HG03520 (cell line): Measurements from ENCODE around the gene MPPED1.

Experiments
- ATAC-seq: cut with Tn5 transposase; IDR thresholded peaks from one replicate; pipeline ENCODE4 v1.9.1; 2021; ENCODE audit warnings: mild to moderate bottlenecking, moderate library complexity; ENCODE audit not compliant: unreplicated experiment

Gene MPPED1

GRCh38 chr22:43391306-43391705 is 20.5 kb upstream of the MPPED1 start:
- ATAC-seq: no peak

- no peak for ATAC-seq
Observed at GRCh38 chr22:43392385-43392989, 19.3 kb upstream of the MPPED1 start.

GRCh38 chr22:43393132-43393843 is 18.5 kb upstream of the MPPED1 start:
- no peak for ATAC-seq

GRCh38 chr22:43393844-43394474 is 17.9 kb upstream of the MPPED1 start:
- ATAC-seq: no peak

- ATAC-seq: no peak
Observed at GRCh38 chr22:43395086-43395695, 16.6 kb upstream of the MPPED1 start.

GRCh38 chr22:43396321-43396933 is 15.4 kb upstream of the MPPED1 start:
- no peak for ATAC-seq

- no peak for ATAC-seq
Observed at GRCh38 chr22:43396934-43397457, 14.8 kb upstream of the MPPED1 start.

GRCh38 chr22:43397766-43398165 is 14.0 kb upstream of the MPPED1 start:
- ATAC-seq: no peak

- no peak for ATAC-seq
Observed at GRCh38 chr22:43398246-43398645, 13.6 kb upstream of the MPPED1 start.

- ATAC-seq: no peak
Observed at GRCh38 chr22:43398910-43399309, 12.9 kb upstream of the MPPED1 start.

GRCh38 chr22:43399338-43399979 is 12.4 kb upstream of the MPPED1 start:
- no peak for ATAC-seq

- ATAC-seq: no peak
Observed at GRCh38 chr22:43399980-43400358, 11.8 kb upstream of the MPPED1 start.

GRCh38 chr22:43400449-43400848 is 11.4 kb upstream of the MPPED1 start:
- ATAC-seq: no peak

GRCh38 chr22:43401233-43401632 is 10.6 kb upstream of the MPPED1 start:
- ATAC-seq: no peak

GRCh38 chr22:43401661-43402060 is 10.2 kb upstream of the MPPED1 start:
- no peak for ATAC-seq

GRCh38 chr22:43402128-43402527 is 9.7 kb upstream of the MPPED1 start:
- ATAC-seq: no peak

- no peak for ATAC-seq
Observed at GRCh38 chr22:43404673-43405385, 7.0 kb upstream of the MPPED1 start.

- no peak for ATAC-seq
Observed at GRCh38 chr22:43406186-43406790, 5.5 kb upstream of the MPPED1 start.

GRCh38 chr22:43407591-43407990 is 4.2 kb upstream of the MPPED1 start:
- ATAC-seq: no peak

- no peak for ATAC-seq
Observed at GRCh38 chr22:43408009-43408408, 3.8 kb upstream of the MPPED1 start.
